Colonic mucosa (tissue), 4 donors: Measurements from ENCODE around the gene BCAS1. TPM values are rescaled to one million over a fixed set of nuclear protein-coding genes. Genes with fewer than 3 reads are reported as not detected.

ENCODE experiments used
- DNase-seq: peaks from one replicate; pipeline ENCODE4 v3.0.0-alpha.2; 2020
- H3K27ac ChIP-seq: fragments of 200-600 bp; one replicate; pipeline ENCODE4 v1.8.0; 2021
- H3K27me3 ChIP-seq: fragments of 200-600 bp; one replicate; pipeline ENCODE4 v1.8.0; 2021
- H3K36me3 ChIP-seq: fragments of 200-600 bp; one replicate; pipeline ENCODE4 v1.8.0; 2021
- H3K4me1 ChIP-seq: fragments of 200-600 bp; one replicate; pipeline ENCODE4 v1.8.0; 2021; ENCODE audit warnings: mild to moderate bottlenecking
- H3K4me3 ChIP-seq: fragments of 200-600 bp; one replicate; pipeline ENCODE4 v1.8.0; 2021
- H3K9ac ChIP-seq, 2 donors: one replicate each; pipeline ENCODE4 v1.7.0; 2013; ENCODE audit warnings: control low read depth in 2 of 2, low read depth in 2 of 2, low read length in 2 of 2
- H3K9me3 ChIP-seq: fragments of 200-600 bp; one replicate; pipeline ENCODE4 v1.8.0; 2021
- intact Hi-C: fragments of 100-400 bp; cut with DNase I; formaldehyde crosslinking; loops from one replicate; pipeline ENCODE4 v1.14.1; 2022
- total RNA-seq, 2 donors: library from RNA; stranded (reverse); fragmentation: NEBNext Ultra II Directional in 1 of 2; extraction: Animal tissue kit (Norgen Biotek cat#: 25700) in 1 of 2; gene quantifications; one replicate each; pipeline ENCODE4 v1.2.1, GENCODE V29; 2021
- TF ChIP-seq, protein P1 (sequence below): fragments of 200-600 bp; IDR thresholded peaks from one replicate; pipeline ENCODE4 v1.8.0; 2022; ENCODE audit warnings: antibody characterized with exemption, mild to moderate bottlenecking
- donor health status: healthy.
- donor health status: DM: no; HTN: no; CAD: no.
- donor health status: DM: no; HTN: no; CAD: no.

BCAS1 gene
- total RNA-seq, 2 donors from 2014 or later, result 67.9 to 154 TPM

DNA sequence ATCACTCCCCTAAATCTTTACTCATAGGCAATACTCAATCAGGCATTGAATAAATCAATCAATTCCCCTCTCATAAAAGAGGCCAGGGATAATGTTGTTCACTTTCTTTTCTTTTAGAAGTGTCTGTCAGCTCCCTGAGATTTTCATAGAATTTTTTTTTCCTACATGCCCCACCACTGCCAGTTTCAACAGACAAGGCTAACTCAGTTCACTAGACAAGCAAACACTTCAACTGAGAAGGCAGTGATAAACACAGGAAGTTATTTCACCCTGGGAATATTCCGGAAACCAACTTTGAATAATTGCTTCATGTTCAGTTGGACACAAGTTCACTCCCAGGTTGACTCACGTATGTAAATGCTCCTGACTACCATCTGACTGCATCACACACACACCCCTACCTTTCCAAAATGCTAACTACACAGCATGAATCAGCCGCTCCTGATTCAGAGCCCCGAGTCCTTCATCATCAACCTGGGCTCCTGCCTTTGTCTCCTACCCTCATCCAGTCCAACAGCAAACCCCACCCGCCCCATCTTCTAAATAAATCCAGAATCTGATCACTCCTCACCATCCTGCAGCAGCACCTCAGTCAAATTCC, 143.9 kb downstream of the BCAS1 start:
- no peaks in the 10 kb centered on the region for H3K27me3 ChIP-seq
- peak; percentile 40 for DNase-seq
- no peak overlapping the region for H3K4me3 ChIP-seq
- H3K27ac ChIP-seq, result peak overlapping the region; percentile 28
- H3K9ac ChIP-seq, result no peak overlapping the region
- H3K9me3 ChIP-seq, result no peaks in the 10 kb centered on the region
- H3K4me1 ChIP-seq, result no peaks in the 10 kb centered on the region
- TF ChIP-seq, protein P1, sequence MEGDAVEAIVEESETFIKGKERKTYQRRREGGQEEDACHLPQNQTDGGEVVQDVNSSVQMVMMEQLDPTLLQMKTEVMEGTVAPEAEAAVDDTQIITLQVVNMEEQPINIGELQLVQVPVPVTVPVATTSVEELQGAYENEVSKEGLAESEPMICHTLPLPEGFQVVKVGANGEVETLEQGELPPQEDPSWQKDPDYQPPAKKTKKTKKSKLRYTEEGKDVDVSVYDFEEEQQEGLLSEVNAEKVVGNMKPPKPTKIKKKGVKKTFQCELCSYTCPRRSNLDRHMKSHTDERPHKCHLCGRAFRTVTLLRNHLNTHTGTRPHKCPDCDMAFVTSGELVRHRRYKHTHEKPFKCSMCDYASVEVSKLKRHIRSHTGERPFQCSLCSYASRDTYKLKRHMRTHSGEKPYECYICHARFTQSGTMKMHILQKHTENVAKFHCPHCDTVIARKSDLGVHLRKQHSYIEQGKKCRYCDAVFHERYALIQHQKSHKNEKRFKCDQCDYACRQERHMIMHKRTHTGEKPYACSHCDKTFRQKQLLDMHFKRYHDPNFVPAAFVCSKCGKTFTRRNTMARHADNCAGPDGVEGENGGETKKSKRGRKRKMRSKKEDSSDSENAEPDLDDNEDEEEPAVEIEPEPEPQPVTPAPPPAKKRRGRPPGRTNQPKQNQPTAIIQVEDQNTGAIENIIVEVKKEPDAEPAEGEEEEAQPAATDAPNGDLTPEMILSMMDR, result no peak
- H3K36me3 ChIP-seq, result no peaks in the 10 kb centered on the region
- intact Hi-C loops, result no loop called here

DNA sequence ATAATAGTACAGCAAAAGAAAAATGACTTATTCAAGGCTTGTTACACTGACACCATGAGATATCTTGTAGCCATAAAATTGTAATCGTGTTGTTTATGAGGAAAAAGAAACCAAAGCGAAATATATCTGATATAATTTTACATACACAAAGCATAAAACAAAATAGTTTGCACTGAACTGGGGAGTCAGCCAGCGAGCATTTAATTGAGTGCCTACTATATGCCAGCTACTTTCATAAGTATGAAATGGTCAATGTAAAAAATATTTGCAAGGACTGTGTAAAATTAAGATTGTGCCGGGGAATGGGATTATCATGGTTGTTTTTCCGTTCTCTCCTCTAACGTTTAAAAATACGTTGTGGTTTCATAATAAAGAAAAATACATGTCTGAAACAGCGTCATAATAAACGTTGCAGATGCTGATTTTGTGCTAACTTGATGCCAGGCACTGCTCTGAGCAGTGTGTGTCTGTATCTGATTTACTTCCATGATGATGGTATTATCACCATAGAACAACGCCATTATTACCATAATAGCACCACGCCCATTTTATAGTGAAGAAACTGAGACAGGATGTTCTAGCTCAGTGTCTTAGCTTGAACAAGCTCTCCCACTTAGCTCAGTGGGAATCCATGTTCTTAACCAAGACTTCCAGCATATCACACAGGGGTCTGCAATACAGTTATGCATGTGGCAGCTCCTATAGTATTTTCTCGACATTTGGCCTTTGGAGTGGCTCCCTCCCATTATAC, 144.6 kb downstream of the BCAS1 start:
- Histone ChIP-seq H3K9me3 (no peaks in the 10 kb centered on the region), H3K27me3 (no peaks in the 10 kb centered on the region), H3K27ac (peak overlapping the region; percentile 28), H3K4me3 (no peak overlapping the region), H3K9ac (no peak overlapping the region), H3K4me1 (no peaks in the 10 kb centered on the region), H3K36me3 (no peaks in the 10 kb centered on the region)
- TF ChIP-seq, protein P1, result no peak
- intact Hi-C loops, result no loop called here
- DNase-seq, result no peak

DNA sequence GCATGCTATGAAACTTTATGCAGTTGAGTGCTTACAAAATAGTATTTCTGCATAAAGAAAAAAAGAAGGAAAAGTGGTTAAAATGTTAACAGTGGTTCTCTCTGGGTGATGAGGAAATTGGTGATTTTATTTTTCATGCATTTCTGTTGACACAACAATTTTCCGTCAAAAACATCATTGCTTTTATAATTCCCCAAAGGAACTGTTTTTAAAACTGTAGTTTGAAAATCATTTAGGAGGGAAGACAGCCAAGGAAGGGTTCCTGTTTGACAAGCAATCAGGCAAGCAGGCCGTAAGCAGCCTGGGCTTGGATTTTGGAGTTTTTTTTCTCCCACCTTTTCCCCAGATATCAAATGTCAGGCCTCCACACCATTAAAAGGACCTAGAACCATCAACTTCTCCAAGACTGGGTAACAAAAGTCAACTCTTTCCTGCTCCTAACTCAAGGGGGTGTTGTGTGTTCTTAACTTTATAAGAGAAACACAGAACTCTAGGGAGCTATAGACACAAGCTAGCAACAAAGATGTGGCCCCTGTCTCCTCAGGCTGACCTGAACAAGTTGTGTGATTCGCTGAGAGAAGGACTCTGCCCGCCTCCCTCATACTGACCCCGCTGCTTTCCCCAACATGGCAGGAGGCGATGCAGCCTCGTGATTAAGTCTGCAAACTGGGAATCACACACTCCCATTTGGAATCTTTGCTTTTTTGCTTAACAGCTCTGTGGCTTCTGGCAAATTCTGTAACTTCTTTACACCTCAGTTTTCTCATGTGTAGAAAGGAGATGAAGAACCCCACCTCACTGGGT, 146.6 kb downstream of the BCAS1 start:
- TF ChIP-seq, protein P1, result no peak
- intact Hi-C loops, result no loop called here
- no peaks in the 10 kb centered on the region for H3K9me3 ChIP-seq
- H3K27ac ChIP-seq, result peak overlapping the region; percentile 56
- H3K4me1 ChIP-seq, result no peaks in the 10 kb centered on the region
- H3K4me3 ChIP-seq, result no peak overlapping the region
- no peaks in the 10 kb centered on the region for H3K27me3 ChIP-seq
- peak overlapping the region in 1 of 2 donors; percentile 3 for H3K9ac ChIP-seq
- no peak for DNase-seq
- H3K36me3 ChIP-seq, result no peaks in the 10 kb centered on the region

DNA sequence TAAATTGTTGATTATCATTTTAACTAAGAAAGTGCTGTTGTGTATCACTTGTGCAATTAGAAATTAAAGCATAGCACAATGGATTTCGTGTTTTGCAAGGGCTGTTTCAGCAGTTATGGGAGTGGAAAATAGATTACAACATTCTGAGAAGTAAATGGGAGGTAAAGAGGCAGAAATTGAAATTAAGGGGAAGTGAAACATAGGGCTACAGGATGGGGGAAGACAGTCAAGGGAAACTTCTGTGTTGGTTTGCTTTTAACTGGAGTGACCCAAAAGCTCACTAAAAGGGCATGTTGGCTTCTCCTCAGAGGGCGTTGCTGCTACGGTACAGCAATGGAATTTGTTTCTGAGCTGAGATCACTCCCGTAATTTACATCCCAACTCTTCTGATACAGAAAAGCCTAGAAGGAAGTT, 147.5 kb downstream of the BCAS1 start:
- intact Hi-C loops, result no loop called here
- Histone ChIP-seq H3K9me3 (no peaks in the 10 kb centered on the region), H3K9ac (no peak overlapping the region), H3K27ac (peak overlapping the region; percentile 56), H3K4me1 (no peaks in the 10 kb centered on the region), H3K36me3 (no peaks in the 10 kb centered on the region), H3K27me3 (no peaks in the 10 kb centered on the region), H3K4me3 (no peak overlapping the region)
- DNase-seq, result no peak
- TF ChIP-seq, protein P1, result no peak

DNA sequence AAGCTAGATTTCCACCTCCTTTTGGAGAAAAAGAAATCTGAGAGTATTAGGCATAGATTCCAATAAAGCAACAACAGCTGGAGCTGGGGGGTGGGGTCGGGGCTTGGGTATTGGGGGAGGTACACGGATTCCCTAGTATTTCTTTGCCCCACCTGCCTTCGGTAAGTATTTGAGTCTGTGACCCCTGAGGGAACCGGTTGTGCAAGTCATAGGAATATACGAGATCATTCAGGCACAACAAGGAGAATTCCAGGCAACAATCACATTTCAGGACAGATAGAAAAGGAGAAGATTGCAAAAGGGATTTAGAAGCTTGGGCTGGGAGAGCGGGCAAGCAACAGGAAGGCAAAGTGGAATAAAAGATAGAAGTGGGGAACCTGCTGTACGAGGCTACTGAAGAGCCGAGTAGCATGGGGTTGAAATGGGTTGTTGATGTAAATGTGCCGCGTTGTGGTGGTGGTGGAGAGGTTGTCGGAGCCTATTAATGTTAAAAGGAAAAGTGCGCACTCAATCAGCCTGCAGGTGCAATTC, 148.9 kb downstream of the BCAS1 start:
- no peak overlapping the region for H3K9ac ChIP-seq
- no peaks in the 10 kb centered on the region for H3K27me3 ChIP-seq
- intact Hi-C loops, result no loop called here
- H3K36me3 ChIP-seq, result no peaks in the 10 kb centered on the region
- H3K9me3 ChIP-seq, result no peaks in the 10 kb centered on the region
- H3K4me3 ChIP-seq, result no peak overlapping the region
- DNase-seq, result no peak
- TF ChIP-seq, protein P1, result no peak
- H3K27ac ChIP-seq, result no peak overlapping the region
- peaks cover 11% of the 10 kb centered on the region for H3K4me1 ChIP-seq
